Measurements from ENCODE around the gene USP32. TPM values are rescaled to one million over a fixed set of nuclear protein-coding genes. Genes with fewer than 3 reads are reported as not detected.

USP32 gene
- polyA plus RNA-seq, 5 donors: 28.0 to 41.0 (median 34.7) TPM

- DNase-seq: no peak
Measured at GRCh38 chr17:60135951-60136666, 255.8 kb downstream of the USP32 start.

- DNase-seq: peak; percentile 72
Measured at GRCh38 chr17:60135151-60135950, 256.6 kb downstream of the USP32 start.

GRCh38 chr17:60134396-60135150 lies 257.4 kb downstream of the USP32 start:
- DNase-seq: no peak

- DNase-seq: no peak
Measured at GRCh38 chr17:60130466-60130865, 261.5 kb downstream of the USP32 start.

GRCh38 chr17:60129164-60129563 lies 262.8 kb downstream of the USP32 start:
- DNase-seq: no peak

Other genes starting within 250 kb of the USP32 start
- 10 to 100 TPM; 42.5 to 60.9 (median 46.9) TPM for gene CA4, start 242.2 kb downstream of the USP32 start, polyA plus RNA-seq (ENCODE audit: insufficient read depth in 1 of 5, insufficient read length in 5 of 5, low replicate concordance in 1 of 5)
- gene CHCT1, start 30.4 kb upstream of the USP32 start, polyA plus RNA-seq (ENCODE audit: insufficient read depth in 1 of 5, insufficient read length in 5 of 5, low replicate concordance in 1 of 5): under 1 TPM in 1 of 5 donors, not detected in 4; 0.19 TPM
- 10 to 100 TPM; 41.0 to 72.6 (median 67.1) TPM for gene APPBP2, start 134.1 kb upstream of the USP32 start, polyA plus RNA-seq (ENCODE audit: insufficient read depth in 1 of 5, insufficient read length in 5 of 5, low replicate concordance in 1 of 5)
- 10 to 100 TPM; 19.8 to 27.7 (median 21.8) TPM for gene PPM1D, start 208.1 kb upstream of the USP32 start, polyA plus RNA-seq (ENCODE audit: insufficient read depth in 1 of 5, insufficient read length in 5 of 5, low replicate concordance in 1 of 5)